Sigmoid colon (tissue), 4 donors: ENCODE measurements around the gene S100A10.

ENCODE experiments used
- EP300 ChIP-seq, 4 donors: sonication (generic); formaldehyde crosslinking; IDR thresholded peaks; one replicate each; pipeline ENCODE4 v1.6.1; 2017; ENCODE audit warnings: antibody characterized with exemption in 4 of 4
- POLR2A ChIP-seq, 2 donors: fragments of 450-650 bp; IDR thresholded peaks; one replicate each; pipeline ENCODE4 v1.6.1; 2016; ENCODE audit warnings: antibody characterized with exemption in 2 of 2, mild to moderate bottlenecking in 2 of 2, moderate library complexity in 2 of 2
- POLR2AphosphoS5 ChIP-seq, 4 donors: sonication (generic); formaldehyde crosslinking; IDR thresholded peaks; one replicate each; pipeline ENCODE4 v1.6.1; 2017; ENCODE audit warnings: antibody characterized with exemption in 4 of 4
- TF ChIP-seq, protein P1 (sequence below), 4 experiments: fragments of 450-650 bp in 3 of 4; fragments of 200-600 bp in 1 of 4; IDR thresholded peaks; one replicate each; pipeline ENCODE4 v1.5.1; 2016 to 2019; ENCODE audit warnings: antibody characterized with exemption in 4 of 4, mild to moderate bottlenecking in 3 of 4, moderate library complexity in 2 of 4

DNA sequence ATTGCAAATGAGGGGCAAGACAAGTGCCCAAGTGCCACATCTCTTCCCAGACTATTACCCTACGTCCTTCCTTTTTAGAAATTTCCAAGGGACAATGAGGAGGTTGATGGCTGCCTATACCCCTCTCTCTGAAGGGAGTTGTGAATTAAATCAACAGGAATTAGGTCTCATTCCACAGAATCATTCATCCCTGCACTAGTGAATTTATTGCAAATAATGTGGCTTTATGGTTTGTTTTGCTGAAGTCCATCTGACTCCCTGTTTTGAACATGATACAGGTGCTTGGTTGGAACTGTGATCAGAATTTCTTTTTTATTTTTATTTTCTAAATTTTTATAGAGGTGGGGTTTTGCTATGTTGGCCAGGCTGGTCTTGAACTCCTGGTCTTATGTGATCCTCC is 50.1 kb downstream of the S100A10 start:
- TF ChIP-seq, protein P1, sequence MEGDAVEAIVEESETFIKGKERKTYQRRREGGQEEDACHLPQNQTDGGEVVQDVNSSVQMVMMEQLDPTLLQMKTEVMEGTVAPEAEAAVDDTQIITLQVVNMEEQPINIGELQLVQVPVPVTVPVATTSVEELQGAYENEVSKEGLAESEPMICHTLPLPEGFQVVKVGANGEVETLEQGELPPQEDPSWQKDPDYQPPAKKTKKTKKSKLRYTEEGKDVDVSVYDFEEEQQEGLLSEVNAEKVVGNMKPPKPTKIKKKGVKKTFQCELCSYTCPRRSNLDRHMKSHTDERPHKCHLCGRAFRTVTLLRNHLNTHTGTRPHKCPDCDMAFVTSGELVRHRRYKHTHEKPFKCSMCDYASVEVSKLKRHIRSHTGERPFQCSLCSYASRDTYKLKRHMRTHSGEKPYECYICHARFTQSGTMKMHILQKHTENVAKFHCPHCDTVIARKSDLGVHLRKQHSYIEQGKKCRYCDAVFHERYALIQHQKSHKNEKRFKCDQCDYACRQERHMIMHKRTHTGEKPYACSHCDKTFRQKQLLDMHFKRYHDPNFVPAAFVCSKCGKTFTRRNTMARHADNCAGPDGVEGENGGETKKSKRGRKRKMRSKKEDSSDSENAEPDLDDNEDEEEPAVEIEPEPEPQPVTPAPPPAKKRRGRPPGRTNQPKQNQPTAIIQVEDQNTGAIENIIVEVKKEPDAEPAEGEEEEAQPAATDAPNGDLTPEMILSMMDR (IDR thresholded peaks at IDR 0.05), result no peak
- no peak for TF ChIP-seq POLR2A (IDR thresholded peaks at IDR 0.05)
- TF ChIP-seq EP300 (IDR thresholded peaks at IDR 0.05), result no peak
- TF ChIP-seq POLR2AphosphoS5 (IDR thresholded peaks at IDR 0.05), result no peak
